OCI-LY1 (cell line): ENCODE measurements around the gene MKX.

Source experiments
- H2AFZ ChIP-seq: fragments of 200-600 bp; sonication (generic), shearing (Covaris generic); 2 replicates; pipeline ENCODE4 v1.6.0; 2014; ENCODE audit warnings: antibody characterized with exemption, mild to moderate bottlenecking, low read length
- H3F3A ChIP-seq: fragments of 200-600 bp; sonication (generic), shearing (Covaris generic); 2 replicates; pipeline ENCODE4 v1.6.0; 2014; ENCODE audit warnings: mild to moderate bottlenecking, antibody characterized with exemption, low read length, moderate library complexity; ENCODE audit not compliant: insufficient read depth
- H3K27ac ChIP-seq: fragments of 200-600 bp; sonication (generic); 2 replicates; pipeline ENCODE4 v1.5.1; 2014; ENCODE audit warnings: low read length, mixed run types, mild to moderate bottlenecking, low read depth; ENCODE audit not compliant: poor library complexity, severe bottlenecking
- H3K27me3 ChIP-seq: fragments of 200-600 bp; sonication (generic); 2 replicates; pipeline ENCODE4 v1.6.0; 2014; ENCODE audit warnings: antibody characterized with exemption, mild to moderate bottlenecking, low read length, moderate library complexity; ENCODE audit not compliant: insufficient read depth
- H3K36me3 ChIP-seq: fragments of 200-600 bp; sonication (generic); 2 replicates; pipeline ENCODE4 v1.6.1; 2014; ENCODE audit warnings: mild to moderate bottlenecking, antibody characterized with exemption, low read length, moderate library complexity, mixed read lengths; ENCODE audit not compliant: insufficient read depth
- H3K4me1 ChIP-seq: fragments of 200-600 bp; sonication (generic); 2 replicates; pipeline ENCODE4 v1.5.1; 2014; ENCODE audit warnings: mild to moderate bottlenecking, low read length, moderate library complexity; ENCODE audit not compliant: insufficient read depth, severe bottlenecking
- H3K4me2 ChIP-seq: fragments of 200-600 bp; sonication (generic), shearing (Covaris generic); 2 replicates; pipeline ENCODE4 v1.6.1; 2014; ENCODE audit warnings: low read length
- H3K4me3 ChIP-seq: fragments of 200-600 bp; sonication (generic); 2 replicates; pipeline ENCODE4 v1.5.1; 2014; ENCODE audit warnings: low read length, low read depth, mild to moderate bottlenecking, mixed read lengths; ENCODE audit not compliant: poor library complexity, severe bottlenecking
- H3K79me2 ChIP-seq: fragments of 200-600 bp; shearing (Covaris generic); 2 replicates; pipeline ENCODE4 v1.6.1; 2016; ENCODE audit warnings: mixed run types, low read length, mixed read lengths; ENCODE audit not compliant: insufficient read depth
- H3K9ac ChIP-seq: fragments of 200-600 bp; sonication (generic), shearing (Covaris generic); 2 replicates; pipeline ENCODE4 v1.6.1; 2014; ENCODE audit warnings: mild to moderate bottlenecking, low read length, mixed read lengths
- H3K9me2 ChIP-seq: fragments of 200-600 bp; sonication (generic), shearing (Covaris generic); 2 replicates; pipeline ENCODE4 v1.6.1; 2014; ENCODE audit warnings: low read depth, mild to moderate bottlenecking, low read length, mixed read lengths
- H3K9me3 ChIP-seq: fragments of 200-600 bp; shearing (Covaris generic); 2 replicates; pipeline ENCODE4 v1.6.1; 2014; ENCODE audit warnings: low read length, mixed read lengths
- H4K20me1 ChIP-seq: fragments of 200-600 bp; sonication (generic), shearing (Covaris generic); 2 replicates; pipeline ENCODE4 v1.6.0; 2016; ENCODE audit warnings: mild to moderate bottlenecking, low read length; ENCODE audit not compliant: insufficient read depth
- EZH2 ChIP-seq: fragments of 200-600 bp; sonication (generic), shearing (Covaris generic); IDR thresholded peaks from 2 replicates; pipeline ENCODE4 v1.8.0; 2017; ENCODE audit warnings: borderline replicate concordance, mixed run types, mild to moderate bottlenecking, antibody characterized with exemption, low read length, moderate library complexity, mixed read lengths
- TF ChIP-seq, protein P1 (sequence below): fragments of 200-600 bp; sonication (generic), shearing (Covaris generic); IDR thresholded peaks from 2 replicates; pipeline ENCODE4 v1.5.1; 2017; ENCODE audit warnings: mild to moderate bottlenecking, antibody characterized with exemption, low read length, moderate library complexity, mixed read lengths

The MKX gene

GRCh38 chr10:27664461-27664860, 81.2 kb downstream of the MKX start:
- Histone ChIP-seq H3K4me3 (no peak overlapping the region), H3K9me2 (no peaks in the 10 kb centered on the region), H3K4me2 (no peak overlapping the region), H2AFZ (no peak overlapping the region), H3F3A (no peaks in the 10 kb centered on the region), H3K79me2 (no peaks in the 10 kb centered on the region), H3K9me3 (no peaks in the 10 kb centered on the region), H3K9ac (no peak overlapping the region), H3K27me3 (peaks cover 3% of the 10 kb centered on the region; the same call in 1 of the 2 replicates), H4K20me1 (no peaks in the 10 kb centered on the region), H3K27ac (no peak overlapping the region), H3K4me1 (no peaks in the 10 kb centered on the region), H3K36me3 (no peaks in the 10 kb centered on the region)
- TF ChIP-seq, protein P1, sequence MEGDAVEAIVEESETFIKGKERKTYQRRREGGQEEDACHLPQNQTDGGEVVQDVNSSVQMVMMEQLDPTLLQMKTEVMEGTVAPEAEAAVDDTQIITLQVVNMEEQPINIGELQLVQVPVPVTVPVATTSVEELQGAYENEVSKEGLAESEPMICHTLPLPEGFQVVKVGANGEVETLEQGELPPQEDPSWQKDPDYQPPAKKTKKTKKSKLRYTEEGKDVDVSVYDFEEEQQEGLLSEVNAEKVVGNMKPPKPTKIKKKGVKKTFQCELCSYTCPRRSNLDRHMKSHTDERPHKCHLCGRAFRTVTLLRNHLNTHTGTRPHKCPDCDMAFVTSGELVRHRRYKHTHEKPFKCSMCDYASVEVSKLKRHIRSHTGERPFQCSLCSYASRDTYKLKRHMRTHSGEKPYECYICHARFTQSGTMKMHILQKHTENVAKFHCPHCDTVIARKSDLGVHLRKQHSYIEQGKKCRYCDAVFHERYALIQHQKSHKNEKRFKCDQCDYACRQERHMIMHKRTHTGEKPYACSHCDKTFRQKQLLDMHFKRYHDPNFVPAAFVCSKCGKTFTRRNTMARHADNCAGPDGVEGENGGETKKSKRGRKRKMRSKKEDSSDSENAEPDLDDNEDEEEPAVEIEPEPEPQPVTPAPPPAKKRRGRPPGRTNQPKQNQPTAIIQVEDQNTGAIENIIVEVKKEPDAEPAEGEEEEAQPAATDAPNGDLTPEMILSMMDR: no peak
- no peak for TF ChIP-seq EZH2

DNA sequence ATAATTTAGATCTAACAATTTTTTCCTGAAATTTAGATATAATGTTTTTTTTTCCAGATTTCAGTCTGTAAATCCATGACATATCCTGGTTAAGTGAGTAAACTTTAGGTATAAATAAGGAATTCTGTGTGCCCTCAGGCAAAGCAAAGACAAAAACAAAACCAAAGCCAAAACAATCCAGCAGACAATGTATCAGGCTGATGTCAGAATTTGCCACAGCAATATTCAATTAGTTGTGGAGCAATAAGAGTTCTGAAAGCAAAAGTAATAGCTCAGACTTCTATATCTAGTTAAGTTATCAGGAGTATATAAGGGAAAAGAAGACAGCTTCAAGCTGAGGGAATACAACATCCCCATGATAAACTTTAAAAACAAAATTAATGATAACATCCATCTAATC, 82.0 kb downstream of the MKX start:
- Histone ChIP-seq H2AFZ (no peak overlapping the region), H4K20me1 (no peaks in the 10 kb centered on the region), H3K36me3 (no peaks in the 10 kb centered on the region), H3K79me2 (no peaks in the 10 kb centered on the region), H3F3A (no peaks in the 10 kb centered on the region), H3K4me1 (no peaks in the 10 kb centered on the region), H3K4me2 (no peak overlapping the region), H3K9ac (no peak overlapping the region), H3K27me3 (peaks cover 3% of the 10 kb centered on the region; the same call in 1 of the 2 replicates), H3K27ac (no peak overlapping the region), H3K4me3 (no peak overlapping the region), H3K9me3 (no peaks in the 10 kb centered on the region), H3K9me2 (no peaks in the 10 kb centered on the region)
- TF ChIP-seq EZH2: no peak
- TF ChIP-seq, protein P1: no peak

DNA sequence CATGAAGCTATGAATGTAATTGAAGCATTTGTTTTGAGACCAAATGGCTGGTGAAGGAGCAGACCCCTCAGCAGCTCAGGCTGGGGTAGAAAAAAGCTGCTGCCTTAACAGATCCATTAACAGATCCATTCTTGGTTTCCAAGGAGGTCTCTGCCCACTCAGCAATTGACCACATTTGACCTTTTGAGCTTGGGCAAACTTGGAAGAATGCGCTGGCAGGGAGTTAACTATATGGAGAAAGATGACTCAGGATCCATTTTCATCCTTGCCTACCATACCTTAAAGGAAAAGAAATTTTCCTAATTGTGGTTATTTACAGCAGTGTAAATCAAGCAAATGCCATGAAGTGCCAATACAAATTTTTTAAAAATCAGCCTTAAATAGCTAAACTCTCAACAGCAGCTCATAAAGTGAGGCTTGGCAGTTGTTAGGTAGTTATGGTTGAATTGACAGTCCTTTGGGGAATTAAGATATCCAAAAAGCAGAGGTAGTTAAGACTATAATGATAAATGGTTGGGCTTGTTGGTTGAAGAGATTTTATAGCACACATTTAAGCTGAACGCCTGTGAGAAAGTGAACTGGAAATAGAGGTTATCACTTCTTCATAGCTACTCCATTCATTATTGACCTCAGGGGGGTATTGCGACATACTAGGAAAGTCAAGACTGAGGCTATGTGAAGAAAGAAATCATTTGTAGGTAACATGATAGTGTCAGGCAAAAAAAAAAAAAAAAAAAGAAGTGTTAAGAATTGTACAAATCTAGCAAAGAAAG, 83.9 kb downstream of the MKX start:
- H3K9ac ChIP-seq: no peak overlapping the region
- no peak overlapping the region for H3K4me2 ChIP-seq
- H3K36me3 ChIP-seq: no peaks in the 10 kb centered on the region
- no peak overlapping the region for H3K4me3 ChIP-seq
- no peak overlapping the region for H3K27ac ChIP-seq
- no peaks in the 10 kb centered on the region for H3K4me1 ChIP-seq
- no peaks in the 10 kb centered on the region for H3K9me3 ChIP-seq
- H2AFZ ChIP-seq: no peak overlapping the region
- no peak for TF ChIP-seq EZH2
- TF ChIP-seq, protein P1: no peak
- no peaks in the 10 kb centered on the region for H3K9me2 ChIP-seq
- peaks cover 3% of the 10 kb centered on the region; the same call in 1 of the 2 replicates for H3K27me3 ChIP-seq
- H3F3A ChIP-seq: no peaks in the 10 kb centered on the region
- no peaks in the 10 kb centered on the region for H4K20me1 ChIP-seq
- no peaks in the 10 kb centered on the region for H3K79me2 ChIP-seq
